CD4-positive, alpha-beta T cell (primary cell): ENCODE results near the gene FRYL. TPM values are rescaled to one million over a fixed set of nuclear protein-coding genes. Genes with fewer than 3 reads are reported as not detected.

Experiments
- ATAC-seq: fragments of 200-7000 bp; cut with Tn5 transposase; one replicate; pipeline ENCODE4 v1.10.0; 2022; ENCODE audit warnings: mild to moderate bottlenecking; ENCODE audit not compliant: poor library complexity
- CTCF ChIA-PET: fragments of 350-600 bp; sonication (Branson Sonifier 250); formaldehyde crosslinking; loops from one replicate; lab custom pipeline; 2021; ENCODE audit warnings: antibody characterized with exemption, inconsistent platforms; lab: Charles Lee
- POLR2A ChIA-PET: fragments of 350-600 bp; sonication (Branson Sonifier 250); formaldehyde crosslinking; loops from one replicate; lab custom pipeline; 2021; ENCODE audit warnings: antibody characterized with exemption, inconsistent platforms; lab: Charles Lee
- DNase-seq, 14 experiments: peaks; one replicate each; pipeline ENCODE4 v3.0.0-alpha.2; 2013 to 2020; ENCODE audit warnings: mixed read lengths in 2 of 14
- H3K27ac ChIP-seq, 2 donors: one replicate each; pipeline versions ENCODE4 v1.5.1 to v1.7.0; 2013; ENCODE audit warnings: low read length in 2 of 2, low read depth in 1 of 2, mild to moderate bottlenecking in 1 of 2
- H3K27me3 ChIP-seq, 2 experiments: 1 replicate in 1 of 2; 2 replicates in 1 of 2; pipeline versions ENCODE4 v1.6.1 to v1.7.0; 2013; ENCODE audit warnings: low read length in 2 of 2, control low read depth in 1 of 2, mild to moderate bottlenecking in 1 of 2, moderate library complexity in 1 of 2; ENCODE audit not compliant: insufficient read depth in 2 of 2, control insufficient read depth in 1 of 2
- H3K36me3 ChIP-seq: one replicate; pipeline ENCODE4 v1.6.1; 2013; ENCODE audit warnings: low read length, control low read depth; ENCODE audit not compliant: insufficient read depth
- H3K4me1 ChIP-seq: one replicate; pipeline ENCODE4 v1.6.1; 2013; ENCODE audit warnings: low read length, control low read depth; ENCODE audit not compliant: insufficient read depth
- H3K4me3 ChIP-seq: one replicate; pipeline ENCODE4 v1.5.1; 2013; ENCODE audit warnings: mild to moderate bottlenecking, low read length, moderate library complexity
- H3K9me3 ChIP-seq, 2 experiments: 1 replicate in 1 of 2; 2 replicates in 1 of 2; pipeline versions ENCODE4 v1.6.1 to v1.7.0; 2013; ENCODE audit warnings: low read length in 2 of 2, mild to moderate bottlenecking in 2 of 2, control low read depth in 1 of 2, moderate library complexity in 1 of 2; ENCODE audit not compliant: control insufficient read depth in 1 of 2, insufficient read depth in 1 of 2
- H3K27ac Mint-ChIP-seq: one replicate; pipeline ENCODE4 v1.8.0; 2020; ENCODE audit warnings: mixed read lengths
- H3K27me3 Mint-ChIP-seq: one replicate; pipeline ENCODE4 v1.8.0; 2021; ENCODE audit warnings: mixed read lengths
- H3K36me3 Mint-ChIP-seq: one replicate; pipeline ENCODE4 v1.8.0; 2021; ENCODE audit warnings: low read depth, mixed read lengths
- H3K4me1 Mint-ChIP-seq: one replicate; pipeline ENCODE4 v1.8.0; 2021; ENCODE audit warnings: low read depth, mixed read lengths
- H3K4me3 Mint-ChIP-seq: one replicate; pipeline ENCODE4 v1.8.0; 2020; ENCODE audit warnings: mild to moderate bottlenecking, mixed read lengths
- H3K9me3 Mint-ChIP-seq: one replicate; pipeline ENCODE4 v1.8.0; 2020; ENCODE audit warnings: mixed read lengths
- intact Hi-C, 2 experiments: fragments of 100-400 bp; cut with DNase I in 1 of 2; cut with micrococcal nuclease in 1 of 2; formaldehyde crosslinking; loops; one replicate each; pipeline versions ENCODE4 v1.15.1 to v1.9.0; 2023 to 2025; cut with DNase I, micrococcal nuclease
- total RNA-seq, 174 experiments: library from RNA in 2 of 174; stranded (reverse) in 2 of 174; gene quantifications; one replicate each; pipeline ENCODE4 v1.2.3 and lab custom pipeline; 2021 to 2026
- TF ChIP-seq, protein P1 (sequence below): fragments of 200-600 bp; IDR thresholded peaks from one replicate; pipeline ENCODE4 v1.8.0; 2022; ENCODE audit warnings: antibody characterized with exemption, mild to moderate bottlenecking

FRYL gene
- total RNA-seq, 2 experiments from 2014 or later = 86.1 to 87.7 TPM

DNA sequence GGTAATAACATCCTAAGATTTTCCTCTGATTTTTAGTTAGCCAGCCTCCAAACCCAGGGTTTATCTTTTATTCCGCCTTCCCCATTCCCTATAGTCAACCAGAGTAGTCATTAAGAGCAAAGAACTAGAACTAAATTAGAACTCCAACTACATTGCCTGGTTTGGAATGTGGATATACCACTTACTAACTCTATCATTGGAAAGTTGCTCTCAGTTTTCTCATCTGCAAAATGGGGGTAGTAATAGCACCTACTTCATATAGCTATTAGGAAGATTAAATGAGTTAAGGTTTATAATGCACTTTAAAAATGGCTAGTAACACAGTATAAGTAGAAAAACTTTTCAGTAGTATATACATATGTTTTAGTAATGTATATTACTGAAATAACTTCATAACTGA lies 226.4 kb downstream of the FRYL start:
- DNase-seq (no peak), ATAC-seq (no peak)
- H3K9me3 ChIP-seq = no peaks in the 10 kb centered on the region
- no peaks in the 10 kb centered on the region for H3K4me1 ChIP-seq
- no peaks in the 10 kb centered on the region for H3K4me1 Mint-ChIP-seq
- TF ChIP-seq, protein P1, sequence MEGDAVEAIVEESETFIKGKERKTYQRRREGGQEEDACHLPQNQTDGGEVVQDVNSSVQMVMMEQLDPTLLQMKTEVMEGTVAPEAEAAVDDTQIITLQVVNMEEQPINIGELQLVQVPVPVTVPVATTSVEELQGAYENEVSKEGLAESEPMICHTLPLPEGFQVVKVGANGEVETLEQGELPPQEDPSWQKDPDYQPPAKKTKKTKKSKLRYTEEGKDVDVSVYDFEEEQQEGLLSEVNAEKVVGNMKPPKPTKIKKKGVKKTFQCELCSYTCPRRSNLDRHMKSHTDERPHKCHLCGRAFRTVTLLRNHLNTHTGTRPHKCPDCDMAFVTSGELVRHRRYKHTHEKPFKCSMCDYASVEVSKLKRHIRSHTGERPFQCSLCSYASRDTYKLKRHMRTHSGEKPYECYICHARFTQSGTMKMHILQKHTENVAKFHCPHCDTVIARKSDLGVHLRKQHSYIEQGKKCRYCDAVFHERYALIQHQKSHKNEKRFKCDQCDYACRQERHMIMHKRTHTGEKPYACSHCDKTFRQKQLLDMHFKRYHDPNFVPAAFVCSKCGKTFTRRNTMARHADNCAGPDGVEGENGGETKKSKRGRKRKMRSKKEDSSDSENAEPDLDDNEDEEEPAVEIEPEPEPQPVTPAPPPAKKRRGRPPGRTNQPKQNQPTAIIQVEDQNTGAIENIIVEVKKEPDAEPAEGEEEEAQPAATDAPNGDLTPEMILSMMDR = no peak
- intact Hi-C loops = no loop called here
- ChIA-PET POLR2A (no interaction called here), CTCF (interaction anchor here (0.6 kb wide), 1 partner anchor 660 kb away, joined by 3 read pairs; no protein-coding TSS in a partner anchor)
- no peaks in the 10 kb centered on the region for H3K27me3 Mint-ChIP-seq
- H3K4me3 ChIP-seq = no peak overlapping the region
- no peak overlapping the region for H3K4me3 Mint-ChIP-seq
- no peak overlapping the region for H3K27ac ChIP-seq
- peaks cover 94% of the 10 kb centered on the region for H3K36me3 Mint-ChIP-seq
- H3K27me3 ChIP-seq = no peaks in the 10 kb centered on the region
- H3K27ac Mint-ChIP-seq = no peak overlapping the region
- no peaks in the 10 kb centered on the region for H3K9me3 Mint-ChIP-seq
- H3K36me3 ChIP-seq = peaks cover 84% of the 10 kb centered on the region

DNA sequence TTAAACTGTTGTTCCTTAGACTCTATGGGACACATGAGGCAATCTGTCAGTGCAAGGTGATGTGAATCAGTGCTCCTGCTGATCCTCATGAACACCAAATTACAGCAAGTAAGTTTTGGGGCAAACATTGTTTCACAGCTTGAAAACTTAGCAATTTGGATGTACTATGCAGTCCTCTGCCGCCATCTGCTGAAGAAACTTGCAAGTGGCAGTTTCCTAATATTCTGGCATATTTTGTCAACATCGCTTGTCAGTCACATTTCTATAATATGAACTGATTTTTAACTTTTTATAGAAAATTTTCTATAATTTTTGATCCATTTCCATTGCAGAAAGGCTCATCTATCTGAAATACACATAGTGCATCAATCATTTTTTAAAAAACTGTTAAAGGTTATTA lies 233.7 kb downstream of the FRYL start:
- Histone ChIP-seq H3K9me3 (no peaks in the 10 kb centered on the region), H3K27ac (no peak overlapping the region), H3K27me3 (no peaks in the 10 kb centered on the region), H3K4me3 (no peak overlapping the region), H3K36me3 (peaks cover 93% of the 10 kb centered on the region), H3K4me1 (no peaks in the 10 kb centered on the region)
- H3K4me3 Mint-ChIP-seq = no peak overlapping the region
- H3K9me3 Mint-ChIP-seq = no peaks in the 10 kb centered on the region
- H3K27me3 Mint-ChIP-seq = no peaks in the 10 kb centered on the region
- peaks cover 90% of the 10 kb centered on the region for H3K36me3 Mint-ChIP-seq
- ATAC-seq (no peak), DNase-seq (peak in 8 of 14 experiments; percentile 2 to 42 (median 10))
- no peaks in the 10 kb centered on the region for H3K4me1 Mint-ChIP-seq
- intact Hi-C loops = loop anchor here (10.0 kb wide), 1 partner anchor 232 kb away; no protein-coding TSS in a partner anchor
- peak overlapping the region; percentile 12 for H3K27ac Mint-ChIP-seq
- POLR2A ChIA-PET = no interaction called here
- TF ChIP-seq, protein P1 = peak; percentile 15
- CTCF ChIA-PET = interaction anchor here (0.6 to 2.2 kb wide), 3 partner anchors 10 to 138 kb away, joined by 3 to 6 read pairs (median 4); no protein-coding TSS in a partner anchor

DNA sequence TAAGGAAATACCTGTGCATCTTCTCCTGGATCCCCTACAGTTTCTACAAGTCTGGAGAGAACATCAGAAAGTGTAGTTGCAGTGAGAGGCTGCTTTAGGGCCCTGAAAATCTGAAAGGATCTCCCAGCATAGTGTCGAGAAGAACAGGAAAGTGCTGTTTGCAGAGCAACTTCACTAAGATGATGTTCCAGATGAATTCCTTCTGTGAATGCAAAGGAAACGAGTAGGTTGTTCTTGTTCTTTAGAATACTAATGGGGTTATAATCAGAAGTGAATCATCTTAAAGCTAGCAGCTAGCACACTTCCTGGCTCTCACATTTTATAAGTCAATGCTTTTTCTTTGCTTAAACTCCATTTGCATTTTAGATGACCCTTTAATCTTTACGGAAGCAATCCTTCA lies 236.3 kb downstream of the FRYL start:
- no peaks in the 10 kb centered on the region for H3K9me3 ChIP-seq
- ATAC-seq = no peak
- peaks cover 91% of the 10 kb centered on the region for H3K36me3 ChIP-seq
- peaks cover 88% of the 10 kb centered on the region for H3K36me3 Mint-ChIP-seq
- CTCF ChIA-PET = no interaction called here
- TF ChIP-seq, protein P1 = no peak
- H3K4me1 Mint-ChIP-seq = no peaks in the 10 kb centered on the region
- no peak overlapping the region for H3K27ac Mint-ChIP-seq
- H3K4me3 ChIP-seq = no peak overlapping the region
- DNase-seq = no peak
- H3K4me3 Mint-ChIP-seq = no peak overlapping the region
- intact Hi-C loops = loop anchor here (10.0 kb wide), 1 partner anchor 229 kb away; no protein-coding TSS in a partner anchor
- H3K27ac ChIP-seq = no peak overlapping the region
- H3K27me3 Mint-ChIP-seq = no peaks in the 10 kb centered on the region
- no peaks in the 10 kb centered on the region for H3K4me1 ChIP-seq
- POLR2A ChIA-PET = no interaction called here
- H3K9me3 Mint-ChIP-seq = no peaks in the 10 kb centered on the region
- H3K27me3 ChIP-seq = no peaks in the 10 kb centered on the region
